ENCODE results near the gene MAP7D1.

DNA sequence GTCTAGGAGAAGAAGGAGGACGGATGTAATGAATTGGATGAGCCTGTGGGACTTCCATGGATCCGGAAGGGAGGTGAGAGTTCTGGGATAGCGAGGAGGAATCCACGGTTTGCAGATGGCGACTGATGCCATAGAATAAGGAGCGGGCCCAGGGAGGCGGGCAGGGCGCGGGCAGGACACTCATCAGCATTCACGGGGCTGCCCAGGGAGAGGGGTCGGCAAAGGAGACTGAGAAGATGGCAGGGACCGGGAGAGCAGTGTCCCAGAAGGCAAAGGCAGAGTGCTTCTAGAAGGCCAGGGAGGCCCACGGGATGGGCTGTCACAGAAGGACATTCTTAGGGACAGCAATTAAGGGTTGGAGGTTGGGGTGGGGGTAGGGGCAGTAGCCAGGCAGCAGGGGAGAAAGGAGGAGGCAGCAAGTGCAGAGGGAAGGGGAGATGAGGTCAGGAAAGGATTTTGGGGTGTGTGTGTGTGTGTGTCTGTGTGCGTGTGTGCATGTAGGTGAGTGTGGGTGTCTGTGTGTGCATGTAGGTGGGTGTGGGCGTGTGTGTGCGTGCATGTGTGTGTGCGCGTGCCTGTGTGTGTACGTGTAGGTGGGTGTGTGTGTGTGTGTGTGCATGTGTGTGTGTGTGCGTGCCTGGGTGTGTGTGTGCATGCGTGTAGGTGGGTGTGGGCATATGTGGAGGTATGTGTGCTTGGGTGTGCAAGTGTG is 29.8 kb upstream of the MAP7D1 start:
- TF ChIP-seq POLR2A (IDR thresholded peaks at IDR 0.05): no peak
- TF ChIP-seq, protein P1, sequence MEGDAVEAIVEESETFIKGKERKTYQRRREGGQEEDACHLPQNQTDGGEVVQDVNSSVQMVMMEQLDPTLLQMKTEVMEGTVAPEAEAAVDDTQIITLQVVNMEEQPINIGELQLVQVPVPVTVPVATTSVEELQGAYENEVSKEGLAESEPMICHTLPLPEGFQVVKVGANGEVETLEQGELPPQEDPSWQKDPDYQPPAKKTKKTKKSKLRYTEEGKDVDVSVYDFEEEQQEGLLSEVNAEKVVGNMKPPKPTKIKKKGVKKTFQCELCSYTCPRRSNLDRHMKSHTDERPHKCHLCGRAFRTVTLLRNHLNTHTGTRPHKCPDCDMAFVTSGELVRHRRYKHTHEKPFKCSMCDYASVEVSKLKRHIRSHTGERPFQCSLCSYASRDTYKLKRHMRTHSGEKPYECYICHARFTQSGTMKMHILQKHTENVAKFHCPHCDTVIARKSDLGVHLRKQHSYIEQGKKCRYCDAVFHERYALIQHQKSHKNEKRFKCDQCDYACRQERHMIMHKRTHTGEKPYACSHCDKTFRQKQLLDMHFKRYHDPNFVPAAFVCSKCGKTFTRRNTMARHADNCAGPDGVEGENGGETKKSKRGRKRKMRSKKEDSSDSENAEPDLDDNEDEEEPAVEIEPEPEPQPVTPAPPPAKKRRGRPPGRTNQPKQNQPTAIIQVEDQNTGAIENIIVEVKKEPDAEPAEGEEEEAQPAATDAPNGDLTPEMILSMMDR (IDR thresholded peaks at IDR 0.05): no peak
